ENCODE data around the gene JMJD7.

The JMJD7 gene

GRCh38 chr15:41821831-41822230, 6.1 kb upstream of the JMJD7 start:
- ChIA-PET POLR2A (no interaction called here), CTCF (interaction anchor here (5.9 to 9.2 kb wide), 2 partner anchors 11 to 49 kb away, joined by 51 to 98 read pairs; partner anchors contain the start of gene MAPKBP1)
- no peak overlapping the region for H3K4me3 ChIP-seq (ENCODE audit: low read depth, low read length)
- no peak for TF ChIP-seq CTCF (IDR thresholded peaks at IDR 0.05; ENCODE audit: insufficient read depth, low read length, missing control alignments)
- no peak for DNase-seq (ENCODE audit: low read depth, low spot score)

GRCh38 chr15:41822471-41822870, 5.4 kb upstream of the JMJD7 start:
- no peak for TF ChIP-seq CTCF (IDR thresholded peaks at IDR 0.05; ENCODE audit: insufficient read depth, low read length, missing control alignments)
- ChIA-PET POLR2A (no interaction called here), CTCF (interaction anchor here (5.0 to 9.2 kb wide), 2 partner anchors 11 to 48 kb away, joined by 24 to 98 read pairs; partner anchors contain the start of gene MAPKBP1)
- no peak for DNase-seq (ENCODE audit: low read depth, low spot score)
- H3K4me3 ChIP-seq (ENCODE audit: low read depth, low read length) = no peak overlapping the region

GRCh38 chr15:41822957-41823356, 4.9 kb upstream of the JMJD7 start:
- no peak overlapping the region for H3K4me3 ChIP-seq (ENCODE audit: low read depth, low read length)
- DNase-seq (ENCODE audit: low read depth, low spot score) = no peak
- ChIA-PET POLR2A (no interaction called here), CTCF (interaction anchor here (5.0 to 9.2 kb wide), 2 partner anchors 12 to 49 kb away, joined by 24 to 98 read pairs; partner anchors contain the start of gene MAPKBP1)
- TF ChIP-seq CTCF (IDR thresholded peaks at IDR 0.05; ENCODE audit: insufficient read depth, low read length, missing control alignments) = no peak

- POLR2A ChIA-PET = no interaction called here
- no peak for DNase-seq (ENCODE audit: low read depth, low spot score)
- CTCF ChIA-PET = interaction anchor here (0.9 to 9.2 kb wide), 3 partner anchors 12 to 81 kb away, joined by 3 to 98 read pairs (median 24); partner anchors contain the start of gene MAPKBP1
- no peak overlapping the region for H3K4me3 ChIP-seq (ENCODE audit: low read depth, low read length)
- no peak for TF ChIP-seq CTCF (IDR thresholded peaks at IDR 0.05; ENCODE audit: insufficient read depth, low read length, missing control alignments)
Measured at GRCh38 chr15:41823502-41823901, 4.4 kb upstream of the JMJD7 start.

- no peak for DNase-seq (ENCODE audit: low read depth, low spot score)
- ChIA-PET CTCF (interaction anchor here (0.9 to 9.2 kb wide), 4 partner anchors 10 to 80 kb away, joined by 3 to 98 read pairs (median 14); partner anchors contain the start of gene MAPKBP1), POLR2A (no interaction called here)
- no peak for TF ChIP-seq CTCF (IDR thresholded peaks at IDR 0.05; ENCODE audit: insufficient read depth, low read length, missing control alignments)
- H3K4me3 ChIP-seq (ENCODE audit: low read depth, low read length) = no peak overlapping the region
Measured at GRCh38 chr15:41824062-41824745, 3.7 kb upstream of the JMJD7 start.

GRCh38 chr15:41825145-41825544, 2.7 kb upstream of the JMJD7 start:
- ChIA-PET CTCF (interaction anchor here (1.1 to 9.2 kb wide), 3 partner anchors 11 to 51 kb away, joined by 3 to 98 read pairs (median 24); partner anchors contain the start of gene MAPKBP1), POLR2A (no interaction called here)
- no peak for TF ChIP-seq CTCF (IDR thresholded peaks at IDR 0.05; ENCODE audit: insufficient read depth, low read length, missing control alignments)
- no peak for DNase-seq (ENCODE audit: low read depth, low spot score)
- H3K4me3 ChIP-seq (ENCODE audit: low read depth, low read length) = no peak overlapping the region

Data from AG04449 (cell line).